PC-9 (cell line): ENCODE results near the gene BICC1. TPM values are rescaled to one million over a fixed set of nuclear protein-coding genes. Genes with fewer than 3 reads are reported as not detected.

ENCODE experiments used
- BruUV-seq: library from RNA; stranded (reverse); fragments of 400-500 nt; replicated peaks from 2 replicates; lab custom pipeline; 2021; lab: Mats Ljungman, UMichigan
- CTCF ChIA-PET: fragments of 300-600 bp; sonication (Branson Sonifier 250); formaldehyde crosslinking; loops from one replicate; lab custom pipeline; 2022; ENCODE audit warnings: antibody characterized with exemption; lab: Charles Lee
- POLR2A ChIA-PET: fragments of 300-600 bp; sonication (Branson Sonifier 250); formaldehyde crosslinking; loops from one replicate; lab custom pipeline; 2022; ENCODE audit warnings: antibody characterized with exemption; ENCODE audit not compliant: unreplicated experiment; lab: Charles Lee
- DNase-seq, 2 experiments: peaks; one replicate each; pipeline versions ENCODE4 v3.0.0 to v3.0.0-alpha.2; 2015 to 2022; ENCODE audit warnings: mixed read lengths in 1 of 2
- H2AFZ ChIP-seq: fragments of 200-600 bp; sonication (generic); 2 replicates; pipeline ENCODE4 v1.8.1; 2017; ENCODE audit warnings: antibody characterized with exemption
- H3F3A ChIP-seq: fragments of 200-600 bp; sonication (generic); 2 replicates; pipeline ENCODE4 v1.8.1; 2017; ENCODE audit warnings: antibody characterized with exemption, mild to moderate bottlenecking, low read depth; ENCODE audit not compliant: insufficient read depth
- H3K27ac ChIP-seq: fragments of 200-600 bp; sonication (generic); 2 replicates; pipeline ENCODE4 v1.6.1; 2016; ENCODE audit warnings: mixed run types
- H3K27me3 ChIP-seq: fragments of 200-600 bp; sonication (generic); 2 replicates; pipeline ENCODE4 v1.6.1; 2016; ENCODE audit warnings: low read depth, mixed run types; ENCODE audit not compliant: insufficient read depth
- H3K36me3 ChIP-seq: fragments of 200-600 bp; sonication (generic); 2 replicates; pipeline ENCODE4 v1.6.1; 2016; ENCODE audit warnings: low read depth, mixed run types
- H3K4me1 ChIP-seq: fragments of 200-600 bp; sonication (generic); replicated peaks from 2 replicates; pipeline ENCODE4 v1.6.1; 2016; ENCODE audit warnings: mixed run types; ENCODE audit not compliant: insufficient read depth
- H3K4me2 ChIP-seq: fragments of 200-600 bp; sonication (generic); 2 replicates; pipeline ENCODE4 v1.6.1; 2017; ENCODE audit warnings: mixed run types
- H3K4me3 ChIP-seq: fragments of 200-600 bp; sonication (generic); 2 replicates; pipeline ENCODE4 v1.6.1; 2016; ENCODE audit warnings: mixed run types
- H3K79me2 ChIP-seq: fragments of 200-600 bp; sonication (generic); 2 replicates; pipeline ENCODE4 v1.6.1; 2017; ENCODE audit warnings: low read depth, mixed run types
- H3K9me2 ChIP-seq: fragments of 200-600 bp; sonication (generic); 2 replicates; pipeline ENCODE4 v1.8.1; 2017; ENCODE audit warnings: mild to moderate bottlenecking; ENCODE audit not compliant: insufficient read depth
- H3K9me3 ChIP-seq: fragments of 200-600 bp; sonication (generic); 2 replicates; pipeline ENCODE4 v1.8.1; 2016; ENCODE audit warnings: low read depth; ENCODE audit not compliant: insufficient read depth
- H4K20me1 ChIP-seq: fragments of 200-600 bp; sonication (generic); 2 replicates; pipeline ENCODE4 v1.8.1; 2017; ENCODE audit not compliant: insufficient read depth
- CTCF ChIP-seq: fragments of 200-600 bp; sonication (generic); conservative IDR thresholded peaks from 2 replicates; pipeline ENCODE4 v1.6.1; 2017; ENCODE audit warnings: mixed run types, antibody characterized with exemption, mild to moderate bottlenecking, moderate library complexity
- EZH2 ChIP-seq: fragments of 200-600 bp; sonication (generic); IDR thresholded peaks from 2 replicates; pipeline ENCODE4 v1.8.0; 2017; ENCODE audit warnings: antibody characterized with exemption, low read depth
- intact Hi-C: fragments of 100-400 bp; cut with micrococcal nuclease; formaldehyde crosslinking; loops from one replicate; pipeline ENCODE4 v1.10.0; 2022; ENCODE audit not compliant: unreplicated experiment
- total RNA-seq: library from RNA; stranded (reverse); gene quantifications from 2 replicates; pipeline ENCODE4 v1.2.3, GENCODE V29; 2021

Gene BICC1
- total RNA-seq, 1 experiment from 2014 or later = not detected

GRCh38 chr10:58570307-58570723 lies 57.6 kb downstream of the BICC1 start:
- no peak overlapping the region for H3K4me3 ChIP-seq
- no peaks in the 10 kb centered on the region for H4K20me1 ChIP-seq
- DNase-seq = no peak
- H3K4me2 ChIP-seq = no peak overlapping the region
- no peaks in the 10 kb centered on the region for H3K9me3 ChIP-seq
- H3K36me3 ChIP-seq = no peaks in the 10 kb centered on the region
- no peak overlapping the region for H2AFZ ChIP-seq
- POLR2A ChIA-PET = no interaction called here
- CTCF ChIA-PET = no interaction called here
- H3K4me1 ChIP-seq = no peaks in the 10 kb centered on the region
- no peak for TF ChIP-seq CTCF
- TF ChIP-seq EZH2 = no peak
- no peaks in the 10 kb centered on the region for H3K9me2 ChIP-seq
- no peak overlapping the region for H3K27ac ChIP-seq
- H3K27me3 ChIP-seq = no peaks in the 10 kb centered on the region
- H3K79me2 ChIP-seq = no peaks in the 10 kb centered on the region
- no peaks in the 10 kb centered on the region for H3F3A ChIP-seq
- BruUV-seq = no TSS peak
- intact Hi-C loops = no loop called here

GRCh38 chr10:58570979-58571378 lies 58.3 kb downstream of the BICC1 start:
- POLR2A ChIA-PET = no interaction called here
- Histone ChIP-seq H3K4me1 (no peaks in the 10 kb centered on the region), H3K4me3 (no peak overlapping the region), H3K36me3 (no peaks in the 10 kb centered on the region), H3K9me3 (no peaks in the 10 kb centered on the region), H4K20me1 (no peaks in the 10 kb centered on the region), H3K27ac (no peak overlapping the region), H3F3A (no peaks in the 10 kb centered on the region), H3K4me2 (no peak overlapping the region), H3K9me2 (no peaks in the 10 kb centered on the region), H2AFZ (no peak overlapping the region), H3K27me3 (no peaks in the 10 kb centered on the region), H3K79me2 (no peaks in the 10 kb centered on the region)
- intact Hi-C loops = no loop called here
- no TSS peak for BruUV-seq
- CTCF ChIA-PET = no interaction called here
- no peak for DNase-seq
- no peak for TF ChIP-seq CTCF
- no peak for TF ChIP-seq EZH2

- no peak overlapping the region for H2AFZ ChIP-seq
- no peak overlapping the region for H3K4me2 ChIP-seq
- H3K9me2 ChIP-seq = no peaks in the 10 kb centered on the region
- H3K4me3 ChIP-seq = no peak overlapping the region
- CTCF ChIA-PET = no interaction called here
- H3K27ac ChIP-seq = no peak overlapping the region
- H3K27me3 ChIP-seq = 0 out of 2 replicates have a peak, but pooled peaks cover 12% of the 10 kb centered on the region
- H3K9me3 ChIP-seq = no peaks in the 10 kb centered on the region
- no peaks in the 10 kb centered on the region for H3K36me3 ChIP-seq
- DNase-seq = no peak
- H4K20me1 ChIP-seq = no peaks in the 10 kb centered on the region
- no peaks in the 10 kb centered on the region for H3F3A ChIP-seq
- H3K4me1 ChIP-seq = no peaks in the 10 kb centered on the region
- POLR2A ChIA-PET = no interaction called here
- TF ChIP-seq EZH2 (no peak), CTCF (no peak)
- intact Hi-C loops = no loop called here
- no TSS peak for BruUV-seq
- H3K79me2 ChIP-seq = no peaks in the 10 kb centered on the region
These were observed 60.5 kb downstream of the BICC1 start for GRCh38 chr10:58573144-58573543.
